Naive thymus-derived CD4-positive, alpha-beta T cell (primary cell): ENCODE data around the gene RSPO3. TPM values are rescaled to one million over a fixed set of nuclear protein-coding genes. Genes with fewer than 3 reads are reported as not detected.
"Not testable (repeated sequence)": the region's sequence is repeated elsewhere in the genome, so short reads cannot be mapped to it uniquely, and the experiment has no call there.

Experiments used
- ATAC-seq: fragments of 150-1000 bp; cut with Tn5 transposase; 2 replicates; pipeline ENCODE4 v1.10.0; 2021; ENCODE audit warnings: mild to moderate bottlenecking, moderate library complexity
- CTCF ChIA-PET: fragments of 350-600 bp; sonication (Branson Sonifier 250); formaldehyde crosslinking; loops from one replicate; lab custom pipeline; 2021; ENCODE audit warnings: antibody characterized with exemption; lab: Charles Lee
- POLR2A ChIA-PET: fragments of 350-600 bp; sonication (Branson Sonifier 250); formaldehyde crosslinking; loops from one replicate; lab custom pipeline; 2021; ENCODE audit warnings: antibody characterized with exemption, inconsistent platforms; lab: Charles Lee
- DNase-seq, 9 donors: peaks; one replicate each; pipeline versions ENCODE4 v3.0.0 to v3.0.0-alpha.2; 2020 to 2022; ENCODE audit warnings: mixed read lengths in 1 of 9
- H3K27ac ChIP-seq: one replicate; pipeline ENCODE4 v1.7.0; 2013; ENCODE audit warnings: mild to moderate bottlenecking, low read depth, low read length, moderate library complexity
- H3K27me3 ChIP-seq, 2 donors: one replicate each; pipeline ENCODE4 v1.7.0; 2013; ENCODE audit warnings: low read length in 2 of 2, mild to moderate bottlenecking in 2 of 2, moderate library complexity in 2 of 2; ENCODE audit not compliant: control insufficient read depth in 2 of 2, insufficient read depth in 2 of 2
- H3K36me3 ChIP-seq, 3 experiments: 1 replicate in 2 of 3; 2 replicates in 1 of 3; pipeline ENCODE4 v1.7.0; 2013; ENCODE audit warnings: low read length in 3 of 3, mild to moderate bottlenecking in 3 of 3, moderate library complexity in 1 of 3; ENCODE audit not compliant: insufficient read depth in 3 of 3, control insufficient read depth in 2 of 3
- H3K4me1 ChIP-seq, 2 donors: one replicate each; pipeline ENCODE4 v1.7.0; 2013; ENCODE audit warnings: low read length in 2 of 2, mild to moderate bottlenecking in 2 of 2, moderate library complexity in 1 of 2; ENCODE audit not compliant: control insufficient read depth in 2 of 2, insufficient read depth in 2 of 2
- H3K4me3 ChIP-seq: 2 replicates; pipeline ENCODE4 v1.7.0; 2013; ENCODE audit warnings: mild to moderate bottlenecking, low read length
- H3K9me3 ChIP-seq, 3 experiments: 1 replicate in 2 of 3; 2 replicates in 1 of 3; pipeline ENCODE4 v1.7.0; 2013; ENCODE audit warnings: low read length in 3 of 3; ENCODE audit not compliant: control insufficient read depth in 2 of 3
- H3K27ac Mint-ChIP-seq, 9 donors: one replicate each; pipeline ENCODE4 v1.8.0; 2020 to 2022; ENCODE audit warnings: mixed read lengths in 9 of 9, mild to moderate bottlenecking in 8 of 9, moderate library complexity in 5 of 9, inconsistent platforms in 2 of 9
- H3K27me3 Mint-ChIP-seq, 5 donors: one replicate each; pipeline ENCODE4 v1.8.0; 2021 to 2022; ENCODE audit warnings: mixed read lengths in 5 of 5, mild to moderate bottlenecking in 1 of 5
- H3K36me3 Mint-ChIP-seq, 5 donors: one replicate each; pipeline ENCODE4 v1.8.0; 2020 to 2022; ENCODE audit warnings: mixed read lengths in 5 of 5, mild to moderate bottlenecking in 3 of 5, inconsistent platforms in 1 of 5
- H3K4me1 Mint-ChIP-seq, 7 donors: one replicate each; pipeline ENCODE4 v1.8.0; 2020 to 2022; ENCODE audit warnings: mixed read lengths in 7 of 7, mild to moderate bottlenecking in 3 of 7, inconsistent platforms in 1 of 7
- H3K4me3 Mint-ChIP-seq, 10 donors: one replicate each; pipeline ENCODE4 v1.8.0; 2020 to 2022; ENCODE audit warnings: mild to moderate bottlenecking in 10 of 10, mixed read lengths in 10 of 10, moderate library complexity in 6 of 10, inconsistent platforms in 2 of 10
- H3K9me3 Mint-ChIP-seq, 11 donors: one replicate each; pipeline ENCODE4 v1.8.0; 2020 to 2022; ENCODE audit warnings: mixed read lengths in 11 of 11, mild to moderate bottlenecking in 4 of 11, inconsistent platforms in 1 of 11, moderate library complexity in 1 of 11
- intact Hi-C, 2 donors: fragments of 100-400 bp; cut with micrococcal nuclease; formaldehyde crosslinking; loops; one replicate each; pipeline ENCODE4 v1.15.1; 2023
- polyA plus RNA-seq, 2 donors: library from polyadenylated mRNA; unstranded; fragments of 300-500 nt; fragmentation: Illumina TruSeq; gene quantifications; one replicate each; pipeline ENCODE4 v1.2.3, GENCODE V29; 2021
- total RNA-seq, 6 experiments: library from RNA in 5 of 6; stranded (reverse) in 5 of 6; gene quantifications; 1 replicate in 5 of 6; 2 replicates in 1 of 6; pipeline ENCODE4 v1.2.3 and lab custom pipeline; 2021 to 2026

Gene RSPO3
- total and polyA plus RNA-seq, 7 experiments from 2014 or later: not detected

GRCh38 chr6:127204281-127204680, 85.8 kb downstream of the RSPO3 start:
- no peaks in the 10 kb centered on the region for H3K4me1 ChIP-seq
- H3K9me3 ChIP-seq: no peaks in the 10 kb centered on the region
- no peaks in the 10 kb centered on the region for H3K27me3 ChIP-seq
- intact Hi-C loops: no loop called here
- H3K4me3 Mint-ChIP-seq: no peak overlapping the region
- POLR2A ChIA-PET: no interaction called here
- H3K9me3 Mint-ChIP-seq: no peaks in the 10 kb centered on the region
- CTCF ChIA-PET: no interaction called here
- H3K36me3 ChIP-seq: no peaks in the 10 kb centered on the region
- DNase-seq: no peak
- no peak overlapping the region for H3K27ac ChIP-seq
- H3K27ac Mint-ChIP-seq: no peak overlapping the region
- H3K27me3 Mint-ChIP-seq: peaks cover 25 to 43% (median 38%) of the 10 kb centered on the region in 5 donors
- no peaks in the 10 kb centered on the region for H3K4me1 Mint-ChIP-seq
- H3K36me3 Mint-ChIP-seq: no peaks in the 10 kb centered on the region
- no peak overlapping the region for H3K4me3 ChIP-seq
- ATAC-seq: peak; percentile 49

DNA sequence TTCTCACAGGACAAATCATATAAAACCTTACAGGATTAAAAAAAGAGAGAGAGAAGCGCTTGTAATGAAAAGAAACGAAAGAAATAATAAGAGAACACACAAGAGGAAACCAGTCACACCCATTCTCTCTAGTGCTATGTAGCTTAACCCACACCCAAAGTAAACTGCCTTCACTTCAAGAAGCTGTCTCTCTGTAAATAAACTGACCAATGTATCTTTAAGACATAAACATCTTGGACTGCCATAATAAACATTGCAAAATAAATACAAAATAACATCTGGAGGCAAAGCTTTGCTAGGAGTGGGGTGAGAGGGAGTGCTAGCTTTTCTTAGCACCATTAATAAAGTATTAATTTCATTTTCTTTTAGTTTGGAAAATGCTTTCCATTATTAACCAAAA, 86.6 kb downstream of the RSPO3 start:
- CTCF ChIA-PET: no interaction called here
- Histone ChIP-seq H3K9me3 (no peaks in the 10 kb centered on the region), H3K27me3 (no peaks in the 10 kb centered on the region), H3K4me3 (no peak overlapping the region), H3K27ac (no peak overlapping the region), H3K36me3 (no peaks in the 10 kb centered on the region), H3K4me1 (no peaks in the 10 kb centered on the region)
- H3K9me3 Mint-ChIP-seq: no peaks in the 10 kb centered on the region
- POLR2A ChIA-PET: no interaction called here
- DNase-seq: no peak
- H3K27me3 Mint-ChIP-seq: peaks cover 25 to 38% (median 35%) of the 10 kb centered on the region in 5 donors
- no peak overlapping the region for H3K4me3 Mint-ChIP-seq
- H3K27ac Mint-ChIP-seq: no peak overlapping the region
- ATAC-seq: no peak
- intact Hi-C loops: no loop called here
- H3K36me3 Mint-ChIP-seq: no peaks in the 10 kb centered on the region
- H3K4me1 Mint-ChIP-seq: no peaks in the 10 kb centered on the region

- Histone ChIP-seq H3K36me3 (no peaks in the 10 kb centered on the region), H3K27me3 (no peaks in the 10 kb centered on the region), H3K9me3 (no peaks in the 10 kb centered on the region), H3K4me1 (no peaks in the 10 kb centered on the region), H3K27ac (no peak overlapping the region), H3K4me3 (no peak overlapping the region)
- ChIA-PET POLR2A (no interaction called here), CTCF (no interaction called here)
- intact Hi-C loops: no loop called here
- no peak for ATAC-seq
- Mint-ChIP-seq H3K27me3 (peaks cover 27 to 40% (median 34%) of the 10 kb centered on the region in 5 donors), H3K27ac (no peak overlapping the region), H3K4me3 (no peak overlapping the region), H3K4me1 (no peaks in the 10 kb centered on the region), H3K36me3 (no peaks in the 10 kb centered on the region), H3K9me3 (no peaks in the 10 kb centered on the region)
- DNase-seq: no peak
These were observed 88.1 kb downstream of the RSPO3 start for GRCh38 chr6:127206531-127207095.

DNA sequence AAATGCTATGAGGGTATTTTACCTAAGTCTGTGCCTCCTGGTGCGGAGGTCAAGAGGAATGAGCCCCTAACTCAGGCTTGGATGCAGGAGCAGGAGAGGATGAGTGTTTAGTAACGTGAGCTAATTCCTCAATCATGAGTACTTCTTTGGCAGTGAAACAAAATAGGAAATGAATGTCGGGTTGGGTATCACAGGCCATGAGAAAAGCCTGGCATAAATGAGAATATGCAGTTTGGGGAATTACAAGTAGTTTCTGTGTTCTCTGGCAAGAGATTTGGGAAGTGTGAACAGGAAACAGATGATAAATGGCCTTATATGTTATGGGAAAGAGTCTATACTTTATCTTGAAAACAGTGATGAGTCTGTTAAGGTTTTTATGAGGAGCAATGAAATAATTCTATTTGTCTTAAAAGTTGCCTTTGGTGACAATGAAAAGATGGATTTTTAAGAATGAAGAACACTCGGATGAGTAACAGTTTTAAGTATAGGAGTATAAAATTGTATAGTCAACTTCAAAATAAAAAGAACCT, 89.2 kb downstream of the RSPO3 start:
- intact Hi-C loops: no loop called here
- Mint-ChIP-seq H3K4me1 (no peaks in the 10 kb centered on the region), H3K27ac (no peak overlapping the region), H3K4me3 (no peak overlapping the region), H3K27me3 (peaks cover 27 to 42% (median 36%) of the 10 kb centered on the region in 5 donors), H3K9me3 (no peaks in the 10 kb centered on the region), H3K36me3 (no peaks in the 10 kb centered on the region)
- H3K9me3 ChIP-seq: no peaks in the 10 kb centered on the region
- no peak overlapping the region for H3K27ac ChIP-seq
- no peaks in the 10 kb centered on the region for H3K36me3 ChIP-seq
- H3K4me1 ChIP-seq: no peaks in the 10 kb centered on the region
- H3K27me3 ChIP-seq: no peaks in the 10 kb centered on the region
- ATAC-seq: no peak
- no peak overlapping the region for H3K4me3 ChIP-seq
- ChIA-PET POLR2A (no interaction called here), CTCF (no interaction called here)
- no peak for DNase-seq

DNA sequence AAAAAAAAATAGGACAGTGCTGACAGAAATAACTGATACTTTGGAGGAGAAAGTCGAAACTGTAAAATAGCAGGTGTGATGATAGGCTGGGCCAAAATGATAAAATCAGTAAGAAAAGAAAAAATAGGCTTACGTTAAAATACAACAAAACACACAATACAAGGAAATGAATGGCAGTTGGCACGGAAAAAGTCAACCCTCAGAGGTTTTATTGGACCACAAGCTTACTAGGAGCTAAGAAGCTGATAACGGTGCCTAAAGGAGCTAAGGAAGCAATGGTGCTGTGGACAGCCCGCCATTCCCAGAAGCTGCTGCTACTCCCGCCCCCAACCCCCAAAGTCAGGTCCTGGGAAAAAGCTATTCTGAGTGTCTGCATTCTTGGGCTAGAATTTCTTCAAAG, 92.3 kb downstream of the RSPO3 start:
- Mint-ChIP-seq H3K9me3 (peaks cover 0 to 5% (median 0%) of the 10 kb centered on the region in 11 donors), H3K36me3 (no peaks in the 10 kb centered on the region), H3K4me1 (no peaks in the 10 kb centered on the region), H3K27ac (no peak overlapping the region), H3K27me3 (peaks cover 19 to 41% (median 36%) of the 10 kb centered on the region in 5 donors), H3K4me3 (no peak overlapping the region)
- no peak overlapping the region for H3K4me3 ChIP-seq
- intact Hi-C loops: no loop called here
- H3K9me3 ChIP-seq: no peaks in the 10 kb centered on the region
- DNase-seq (no peak), ATAC-seq (no peak)
- no peak overlapping the region for H3K27ac ChIP-seq
- ChIA-PET CTCF (no interaction called here), POLR2A (no interaction called here)
- H3K36me3 ChIP-seq: no peaks in the 10 kb centered on the region
- H3K27me3 ChIP-seq: no peaks in the 10 kb centered on the region
- no peaks in the 10 kb centered on the region for H3K4me1 ChIP-seq

- H3K4me3 Mint-ChIP-seq: no peak overlapping the region
These were observed 93.9 kb downstream of the RSPO3 start for GRCh38 chr6:127212376-127212775.

DNA sequence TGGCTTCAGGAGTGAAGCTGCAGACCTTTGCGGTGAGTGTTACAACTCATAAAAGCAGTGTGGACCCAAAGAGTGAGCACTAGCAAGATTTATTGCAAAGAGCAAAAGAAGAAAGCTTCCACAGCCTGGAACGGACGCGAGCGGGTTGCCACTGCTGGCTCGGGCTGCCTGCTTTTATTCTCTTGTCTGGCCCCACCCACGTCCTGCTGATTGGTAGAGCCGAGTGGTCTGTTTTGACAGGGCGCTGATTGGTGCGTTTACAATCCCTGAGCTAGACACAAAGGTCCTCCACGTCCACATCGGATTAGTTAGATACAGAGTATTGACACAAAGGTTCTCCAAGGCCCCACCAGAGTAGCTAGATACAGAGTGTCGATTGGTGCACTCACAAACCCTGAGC, 95.6 kb downstream of the RSPO3 start:
- H3K4me1 ChIP-seq, H3K36me3 Mint-ChIP-seq, POLR2A ChIA-PET, H3K9me3 ChIP-seq, H3K4me1 Mint-ChIP-seq, CTCF ChIA-PET, H3K27ac Mint-ChIP-seq, H3K27me3 ChIP-seq, intact Hi-C loops, H3K4me3 Mint-ChIP-seq, H3K4me3 ChIP-seq, H3K27ac ChIP-seq, H3K9me3 Mint-ChIP-seq, DNase-seq, ATAC-seq, H3K36me3 ChIP-seq: not testable (repeated sequence)
- H3K27me3 Mint-ChIP-seq: peaks cover 9 to 35% (median 22%) of the 10 kb centered on the region in 5 donors

More at GRCh38 chr6:127212376-127212775, 93.9 kb downstream of the RSPO3 start:
- Histone ChIP-seq H3K36me3 (no peaks in the 10 kb centered on the region), H3K27me3 (no peaks in the 10 kb centered on the region), H3K4me3 (no peak overlapping the region), H3K27ac (no peak overlapping the region), H3K4me1 (no peaks in the 10 kb centered on the region), H3K9me3 (no peaks in the 10 kb centered on the region)
- H3K9me3 Mint-ChIP-seq: peaks cover 0 to 5% (median 0%) of the 10 kb centered on the region in 11 donors
- intact Hi-C loops: no loop called here
- DNase-seq (no peak), ATAC-seq (no peak)
- H3K27me3 Mint-ChIP-seq: peaks cover 23 to 46% (median 36%) of the 10 kb centered on the region in 5 donors
- ChIA-PET CTCF (interaction anchor here (0.8 kb wide), 1 partner anchor 43 kb away, joined by 3 read pairs; no protein-coding TSS in a partner anchor), POLR2A (interaction anchor here (0.5 kb wide), 1 partner anchor 41 kb away, joined by 6 read pairs; no protein-coding TSS in a partner anchor)
- no peaks in the 10 kb centered on the region for H3K36me3 Mint-ChIP-seq
- no peaks in the 10 kb centered on the region for H3K4me1 Mint-ChIP-seq
- no peak overlapping the region for H3K27ac Mint-ChIP-seq
